Measurements from ENCODE around the gene OTUB2.

Gene OTUB2

DNA sequence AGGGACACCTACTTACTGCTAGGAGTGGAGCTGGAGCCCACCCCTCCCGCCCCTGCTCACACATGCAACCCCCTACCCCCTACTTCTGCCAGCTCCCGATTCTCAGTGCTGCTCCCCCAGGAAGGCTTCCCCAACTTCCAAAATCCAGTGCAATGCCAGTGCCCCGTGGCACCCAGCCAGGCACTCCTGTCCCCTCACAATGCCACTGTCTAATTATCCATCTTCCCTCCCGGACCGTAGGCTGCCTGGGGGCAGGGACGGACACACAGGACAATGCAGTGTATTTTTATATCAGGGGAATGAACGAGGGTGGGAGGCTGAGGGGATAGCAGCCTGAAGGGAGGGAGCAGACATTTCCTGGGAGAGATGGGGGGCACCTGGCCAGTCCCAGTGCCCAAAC, 12.4 kb downstream of the OTUB2 start:
- no peak overlapping the region for H3K4me3 ChIP-seq (ENCODE audit: low read depth, low read length)
- TF ChIP-seq, protein P1, sequence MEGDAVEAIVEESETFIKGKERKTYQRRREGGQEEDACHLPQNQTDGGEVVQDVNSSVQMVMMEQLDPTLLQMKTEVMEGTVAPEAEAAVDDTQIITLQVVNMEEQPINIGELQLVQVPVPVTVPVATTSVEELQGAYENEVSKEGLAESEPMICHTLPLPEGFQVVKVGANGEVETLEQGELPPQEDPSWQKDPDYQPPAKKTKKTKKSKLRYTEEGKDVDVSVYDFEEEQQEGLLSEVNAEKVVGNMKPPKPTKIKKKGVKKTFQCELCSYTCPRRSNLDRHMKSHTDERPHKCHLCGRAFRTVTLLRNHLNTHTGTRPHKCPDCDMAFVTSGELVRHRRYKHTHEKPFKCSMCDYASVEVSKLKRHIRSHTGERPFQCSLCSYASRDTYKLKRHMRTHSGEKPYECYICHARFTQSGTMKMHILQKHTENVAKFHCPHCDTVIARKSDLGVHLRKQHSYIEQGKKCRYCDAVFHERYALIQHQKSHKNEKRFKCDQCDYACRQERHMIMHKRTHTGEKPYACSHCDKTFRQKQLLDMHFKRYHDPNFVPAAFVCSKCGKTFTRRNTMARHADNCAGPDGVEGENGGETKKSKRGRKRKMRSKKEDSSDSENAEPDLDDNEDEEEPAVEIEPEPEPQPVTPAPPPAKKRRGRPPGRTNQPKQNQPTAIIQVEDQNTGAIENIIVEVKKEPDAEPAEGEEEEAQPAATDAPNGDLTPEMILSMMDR (IDR thresholded peaks at IDR 0.05; ENCODE audit: control insufficient read depth, extremely low read depth, insufficient read depth), result no peak
- DNase-seq (ENCODE audit: low read depth), result no peak

DNA sequence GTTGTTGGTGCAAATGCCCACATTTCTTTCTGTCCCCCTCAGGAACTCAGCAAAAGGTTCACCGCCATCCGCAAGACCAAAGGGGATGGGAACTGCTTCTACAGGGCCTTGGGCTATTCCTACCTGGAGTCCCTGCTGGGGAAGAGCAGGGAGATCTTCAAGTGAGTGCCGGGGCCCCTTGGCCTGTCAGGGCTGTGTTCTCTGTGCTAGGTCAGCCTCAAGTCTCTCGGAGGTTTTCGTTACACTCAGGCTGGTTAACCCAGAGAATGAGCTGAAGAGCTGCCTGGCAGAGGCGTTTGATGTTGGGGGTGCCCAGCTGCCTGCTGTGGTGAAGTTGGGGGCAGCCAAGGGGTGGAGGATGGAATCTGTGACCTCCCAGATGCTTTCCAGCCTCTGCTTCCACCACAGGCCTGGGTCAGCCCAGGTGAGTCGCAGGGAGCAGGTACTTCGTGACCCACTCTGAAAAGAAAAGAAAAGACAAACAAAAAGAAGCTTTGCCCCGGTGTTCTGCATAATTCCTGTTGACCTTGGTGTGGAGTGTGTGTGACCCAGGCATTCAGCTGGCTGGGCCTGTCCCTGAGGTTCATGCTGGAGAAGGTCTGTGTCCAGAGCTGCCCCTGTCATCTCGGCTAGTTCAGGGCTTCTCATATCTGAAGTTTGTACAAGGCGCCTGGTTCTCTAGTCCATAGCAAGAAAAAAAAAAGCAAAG, 12.9 kb downstream of the OTUB2 start:
- H3K4me3 ChIP-seq (ENCODE audit: low read depth, low read length), result no peak overlapping the region
- TF ChIP-seq, protein P1 (IDR thresholded peaks at IDR 0.05; ENCODE audit: control insufficient read depth, extremely low read depth, insufficient read depth), result no peak
- DNase-seq (ENCODE audit: low read depth), result no peak

DNA sequence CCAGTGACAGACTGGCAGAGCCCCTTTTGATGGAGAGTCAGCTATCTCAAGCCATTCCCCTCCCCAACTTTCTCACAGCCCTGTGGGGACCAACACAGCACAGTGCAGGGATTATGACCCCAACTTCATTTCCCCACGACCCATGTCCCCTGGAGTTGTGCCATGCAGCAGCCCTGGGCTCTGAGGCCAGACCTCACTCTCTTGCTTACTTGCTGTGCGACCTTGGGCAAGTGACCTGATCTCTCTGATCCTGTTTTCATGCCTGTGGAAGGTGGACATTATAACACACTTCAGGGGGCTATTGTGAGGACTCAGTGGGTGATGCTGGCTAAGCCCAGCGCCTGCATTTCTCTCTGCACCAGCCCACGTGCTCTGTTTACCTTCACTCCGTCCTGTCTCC, 14.1 kb downstream of the OTUB2 start:
- TF ChIP-seq, protein P1 (IDR thresholded peaks at IDR 0.05; ENCODE audit: control insufficient read depth, extremely low read depth, insufficient read depth), result no peak
- no peak for DNase-seq (ENCODE audit: low read depth)
- H3K4me3 ChIP-seq (ENCODE audit: low read depth, low read length), result no peak overlapping the region

DNA sequence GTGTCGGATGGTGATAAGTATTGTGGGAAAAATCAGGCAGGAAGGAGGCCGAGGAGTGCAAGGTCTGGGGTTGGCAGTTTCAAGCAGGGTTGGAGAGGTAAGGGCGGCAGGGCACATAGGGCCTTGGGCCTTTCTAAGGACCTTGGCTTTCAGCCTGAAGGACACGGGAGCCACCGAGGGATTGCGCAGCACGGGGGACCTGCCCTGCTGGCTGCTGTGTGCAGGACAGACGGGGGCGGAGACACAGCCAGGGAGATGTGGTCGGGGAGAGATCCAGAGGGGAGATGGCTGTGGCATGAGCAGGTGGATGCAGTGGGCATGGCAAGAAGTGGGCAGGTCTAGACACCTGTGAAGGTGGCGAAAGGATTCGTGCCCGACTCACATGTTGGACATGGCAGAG, 14.7 kb downstream of the OTUB2 start:
- H3K4me3 ChIP-seq (ENCODE audit: low read depth, low read length), result no peak overlapping the region
- DNase-seq (ENCODE audit: low read depth), result no peak
- TF ChIP-seq, protein P1 (IDR thresholded peaks at IDR 0.05; ENCODE audit: control insufficient read depth, extremely low read depth, insufficient read depth), result no peak

DNA sequence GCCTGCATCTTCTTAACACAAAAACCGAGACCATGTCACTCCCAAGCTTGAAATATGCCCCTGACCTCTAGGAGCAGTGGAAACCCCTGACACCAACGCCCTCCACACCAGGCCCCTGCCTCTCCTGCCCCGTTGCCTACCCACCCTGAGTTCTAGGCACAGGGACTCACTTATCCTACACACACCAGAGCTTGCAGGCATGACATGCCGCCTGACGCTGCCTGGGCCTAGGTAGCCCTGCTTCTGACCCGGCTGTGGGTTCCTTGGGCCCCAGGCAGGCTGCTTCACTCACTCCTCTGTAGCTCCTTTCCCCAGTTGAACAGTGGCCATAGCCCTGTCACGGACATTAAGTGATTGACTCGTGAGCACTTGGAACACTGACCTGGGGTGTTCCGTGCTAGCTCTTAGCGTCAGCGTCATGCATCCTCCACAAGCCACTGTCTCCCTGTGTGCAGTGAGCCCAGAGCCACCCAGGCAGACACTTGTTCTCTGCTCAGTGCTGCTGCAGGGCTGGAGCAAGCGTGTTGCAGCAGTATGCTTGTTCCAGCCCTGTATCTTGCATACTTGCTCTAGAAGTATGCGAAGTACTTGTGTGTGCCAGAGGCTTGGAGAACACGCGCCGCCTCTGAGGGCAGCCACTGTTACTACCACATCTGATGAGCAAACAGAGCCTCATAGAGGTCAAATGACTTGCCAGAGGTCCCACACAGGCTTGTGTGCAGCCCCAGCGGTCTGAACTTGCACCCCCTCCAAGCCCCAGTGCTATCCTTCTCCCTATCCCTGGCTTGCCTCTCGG, 15.6 kb downstream of the OTUB2 start:
- TF ChIP-seq, protein P1 (IDR thresholded peaks at IDR 0.05; ENCODE audit: control insufficient read depth, extremely low read depth, insufficient read depth), result no peak
- DNase-seq (ENCODE audit: low read depth), result no peak
- no peak overlapping the region for H3K4me3 ChIP-seq (ENCODE audit: low read depth, low read length)

DNA sequence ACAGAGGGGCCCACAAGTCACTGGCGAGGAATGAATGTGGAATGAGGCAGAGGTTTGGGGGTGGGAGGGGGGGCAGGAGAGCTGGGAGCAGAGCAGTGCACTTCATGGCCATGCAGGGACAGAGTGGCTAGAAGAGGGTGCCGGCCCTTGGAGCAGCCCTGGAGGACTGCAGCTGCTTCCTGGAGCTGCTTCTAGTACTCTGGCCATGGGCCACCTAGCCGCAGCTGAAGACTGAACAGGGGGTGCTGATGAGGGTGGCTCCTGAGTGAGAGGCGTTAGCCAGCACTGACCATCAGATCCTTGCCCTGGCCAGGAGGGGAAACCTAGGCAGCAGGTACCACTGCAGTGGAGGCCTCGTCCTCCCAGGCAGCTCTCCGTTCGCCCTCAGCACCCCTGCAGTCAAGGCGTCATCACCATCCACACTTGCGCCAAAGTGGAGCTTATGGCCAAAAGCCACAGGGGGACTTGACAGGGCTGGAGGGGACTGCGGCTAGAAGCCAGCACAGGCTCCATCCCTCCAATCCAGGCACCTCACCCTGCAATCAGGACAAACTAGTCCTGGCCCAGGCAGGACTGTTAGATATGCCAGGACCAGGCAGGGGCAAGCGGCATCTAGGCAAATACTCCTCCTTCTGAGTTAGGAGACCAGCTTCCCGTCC, 16.4 kb downstream of the OTUB2 start:
- TF ChIP-seq, protein P1 (IDR thresholded peaks at IDR 0.05; ENCODE audit: control insufficient read depth, extremely low read depth, insufficient read depth), result no peak
- no peak overlapping the region for H3K4me3 ChIP-seq (ENCODE audit: low read depth, low read length)
- DNase-seq (ENCODE audit: low read depth), result no peak

All from LNCaP clone FGC (cell line).